HAP-1 (cell line): Measurements from ENCODE around the gene SCARB2.
A peak's percentile ranks its signal among the peaks of the same experiment; 100 is the strongest.

Experiments
- DNase-seq, 2 experiments: peaks; one replicate each; pipeline ENCODE4 v3.0.0-alpha.2; 2016 to 2020; ENCODE audit warnings: low spot score in 2 of 2
- H3K27me3 ChIP-seq: fragments of 250-450 bp; sonication (Bioruptor Pico); 2 replicates; pipeline ENCODE4 v1.5.1; 2020; ENCODE audit warnings: low read depth, mild to moderate bottlenecking, moderate library complexity
- H3K36me3 ChIP-seq: fragments of 250-450 bp; sonication (Bioruptor Pico); replicated peaks from 2 replicates; pipeline ENCODE4 v1.5.1; 2020; ENCODE audit warnings: mild to moderate bottlenecking
- H3K4me1 ChIP-seq: fragments of 250-450 bp; sonication (Bioruptor Pico); 2 replicates; pipeline ENCODE4 v1.5.1; 2020; ENCODE audit warnings: mild to moderate bottlenecking
- H3K4me3 ChIP-seq: fragments of 250-450 bp; sonication (Bioruptor Pico); 2 replicates; pipeline ENCODE4 v1.5.1; 2020; ENCODE audit warnings: mild to moderate bottlenecking, moderate library complexity
- H3K9me3 ChIP-seq: fragments of 250-450 bp; sonication (Bioruptor Pico); 2 replicates; pipeline ENCODE4 v1.5.1; 2020; ENCODE audit warnings: mild to moderate bottlenecking, moderate library complexity
- in situ Hi-C: fragments of 300-500 bp; cut with MboI; formaldehyde crosslinking; loops from 3 replicates; pipeline ENCODE4 v1.14.3; 2020; ENCODE audit warnings: low sequenced_read_pairs, inconsistent platforms, mixed read lengths

SCARB2 gene

GRCh38 chr4:76215077-76215476, 1.5 kb upstream of the SCARB2 start:
- in situ Hi-C loops, result no loop called here
- peaks cover 21% of the 10 kb centered on the region for H3K4me1 ChIP-seq

GRCh38 chr4:76214177-76214675, 602 bp upstream of the SCARB2 start:
- Histone ChIP-seq H3K27me3 (no peaks in the 10 kb centered on the region; the same call in 1 of the 2 replicates), H3K9me3 (no peaks in the 10 kb centered on the region), H3K36me3 (0 out of 2 replicates have a peak, but pooled peaks cover 2% of the 10 kb centered on the region), H3K4me3 (peak overlapping the region; percentile 59), H3K4me1 (peaks cover 21% of the 10 kb centered on the region)
- in situ Hi-C loops, result no loop called here
- DNase-seq, result no peak

More at GRCh38 chr4:76215077-76215476, 1.5 kb upstream of the SCARB2 start:
- Histone ChIP-seq H3K27me3 (no peaks in the 10 kb centered on the region; the same call in 1 of the 2 replicates), H3K4me3 (no peak overlapping the region), H3K36me3 (0 out of 2 replicates have a peak, but pooled peaks cover 2% of the 10 kb centered on the region), H3K9me3 (no peaks in the 10 kb centered on the region)
- no peak for DNase-seq

- in situ Hi-C loops, result no loop called here
- H3K4me3 ChIP-seq, result peak overlapping the region; percentile 59
- peaks cover 21% of the 10 kb centered on the region for H3K4me1 ChIP-seq
- H3K27me3 ChIP-seq, result no peaks in the 10 kb centered on the region; the same call in 1 of the 2 replicates
- no peaks in the 10 kb centered on the region for H3K9me3 ChIP-seq
- peak; percentile 27 to 52 for DNase-seq
- H3K36me3 ChIP-seq, result 0 out of 2 replicates have a peak, but pooled peaks cover 2% of the 10 kb centered on the region
Observed at GRCh38 chr4:76212851-76213414, 691 bp downstream of the SCARB2 start.

- H3K4me1 ChIP-seq, result peaks cover 21% of the 10 kb centered on the region
- H3K27me3 ChIP-seq, result no peaks in the 10 kb centered on the region; the same call in 1 of the 2 replicates
- H3K9me3 ChIP-seq, result no peaks in the 10 kb centered on the region
- DNase-seq, result no peak
- 0 out of 2 replicates have a peak, but pooled peaks cover 2% of the 10 kb centered on the region for H3K36me3 ChIP-seq
- in situ Hi-C loops, result no loop called here
- peak overlapping the region; percentile 59 for H3K4me3 ChIP-seq
Observed at GRCh38 chr4:76211769-76212708, 1.6 kb downstream of the SCARB2 start.

- H3K27me3 ChIP-seq, result no peaks in the 10 kb centered on the region; the same call in 1 of the 2 replicates
- DNase-seq, result no peak
- peaks cover 21% of the 10 kb centered on the region for H3K4me1 ChIP-seq
- no peak overlapping the region for H3K4me3 ChIP-seq
- in situ Hi-C loops, result no loop called here
- 0 out of 2 replicates have a peak, but pooled peaks cover 2% of the 10 kb centered on the region for H3K36me3 ChIP-seq
- H3K9me3 ChIP-seq, result no peaks in the 10 kb centered on the region
Observed at GRCh38 chr4:76210452-76210851, 3.2 kb downstream of the SCARB2 start.

GRCh38 chr4:76209881-76210280, 3.7 kb downstream of the SCARB2 start:
- in situ Hi-C loops, result no loop called here
- no peaks in the 10 kb centered on the region for H3K9me3 ChIP-seq
- DNase-seq, result no peak
- 0 out of 2 replicates have a peak, but pooled peaks cover 2% of the 10 kb centered on the region for H3K36me3 ChIP-seq
- H3K4me3 ChIP-seq, result no peak overlapping the region
- peaks cover 21% of the 10 kb centered on the region for H3K4me1 ChIP-seq
- no peaks in the 10 kb centered on the region; the same call in 1 of the 2 replicates for H3K27me3 ChIP-seq

- in situ Hi-C loops, result no loop called here
- H3K36me3 ChIP-seq, result no peaks in the 10 kb centered on the region
- H3K9me3 ChIP-seq, result no peaks in the 10 kb centered on the region
- H3K4me3 ChIP-seq, result no peak overlapping the region
- H3K4me1 ChIP-seq, result peaks cover 14% of the 10 kb centered on the region
- no peaks in the 10 kb centered on the region; the same call in 1 of the 2 replicates for H3K27me3 ChIP-seq
- DNase-seq, result no peak
Observed at GRCh38 chr4:76208005-76208765, 5.4 kb downstream of the SCARB2 start.

- H3K4me3 ChIP-seq, result no peak overlapping the region
- no peaks in the 10 kb centered on the region for H3K36me3 ChIP-seq
- peaks cover 11% of the 10 kb centered on the region for H3K4me1 ChIP-seq
- no peaks in the 10 kb centered on the region; the same call in 1 of the 2 replicates for H3K27me3 ChIP-seq
- no peaks in the 10 kb centered on the region for H3K9me3 ChIP-seq
- in situ Hi-C loops, result no loop called here
- no peak for DNase-seq
Observed at GRCh38 chr4:76207549-76207948, 6.1 kb downstream of the SCARB2 start.

GRCh38 chr4:76206222-76206942, 7.2 kb downstream of the SCARB2 start:
- H3K27me3 ChIP-seq, result no peaks in the 10 kb centered on the region; the same call in 1 of the 2 replicates
- in situ Hi-C loops, result no loop called here
- no peaks in the 10 kb centered on the region for H3K36me3 ChIP-seq

GRCh38 chr4:76205476-76205875, 8.1 kb downstream of the SCARB2 start:
- no peaks in the 10 kb centered on the region for H3K27me3 ChIP-seq
- no peaks in the 10 kb centered on the region for H3K4me1 ChIP-seq
- H3K36me3 ChIP-seq, result no peaks in the 10 kb centered on the region
- H3K4me3 ChIP-seq, result no peak overlapping the region
- DNase-seq, result no peak
- in situ Hi-C loops, result no loop called here
- no peaks in the 10 kb centered on the region for H3K9me3 ChIP-seq

More at GRCh38 chr4:76206222-76206942, 7.2 kb downstream of the SCARB2 start:
- no peak overlapping the region for H3K4me3 ChIP-seq
- peaks cover 4% of the 10 kb centered on the region; the same call in 1 of the 2 replicates for H3K4me1 ChIP-seq
- H3K9me3 ChIP-seq, result no peaks in the 10 kb centered on the region
- DNase-seq, result no peak

GRCh38 chr4:76204936-76205335, 8.7 kb downstream of the SCARB2 start:
- Histone ChIP-seq H3K4me3 (no peak overlapping the region), H3K36me3 (no peaks in the 10 kb centered on the region), H3K9me3 (no peaks in the 10 kb centered on the region), H3K27me3 (no peaks in the 10 kb centered on the region), H3K4me1 (no peaks in the 10 kb centered on the region)
- in situ Hi-C loops, result no loop called here
- no peak for DNase-seq

- no peak for DNase-seq
- Histone ChIP-seq H3K4me1 (peaks cover 3% of the 10 kb centered on the region), H3K27me3 (no peaks in the 10 kb centered on the region), H3K9me3 (no peaks in the 10 kb centered on the region), H3K4me3 (no peak overlapping the region), H3K36me3 (no peaks in the 10 kb centered on the region)
- in situ Hi-C loops, result no loop called here
Observed at GRCh38 chr4:76203541-76203940, 10.1 kb downstream of the SCARB2 start.

GRCh38 chr4:76201276-76201675, 12.3 kb downstream of the SCARB2 start:
- Histone ChIP-seq H3K27me3 (no peaks in the 10 kb centered on the region), H3K4me1 (peaks cover 13% of the 10 kb centered on the region), H3K36me3 (no peaks in the 10 kb centered on the region), H3K4me3 (no peak overlapping the region), H3K9me3 (no peaks in the 10 kb centered on the region)
- no peak for DNase-seq
- in situ Hi-C loops, result no loop called here
